K562 treated with DMSO at 1 percent for 4 hours (cell line): ENCODE results near the gene XPOT. TPM values are rescaled to one million over a fixed set of nuclear protein-coding genes. Genes with fewer than 3 reads are reported as not detected.

Experiments used
- total RNA-seq: library from RNA; unstranded; fragments of 300-600 nt; gene quantifications from 2 replicates; pipeline ENCODE4 v1.2.3, GENCODE V29; 2022; ENCODE audit not compliant: insufficient read depth

Gene XPOT
- 106 and 116 TPM in 2 replicates for total RNA-seq

GRCh38 chr12:64403707-64404469 lies at the start of gene XPOT:
XPOT (plus strand) TSS chr12:64404392; CDS start chr12:64410036, 5,644 bp downstream.

GRCh38 chr12:64390275-64390851 lies 13.8 kb upstream of the XPOT start, which contains the start of gene C12orf56:
C12orf56 (minus strand) TSS chr12:64390758; CDS start chr12:64390565, 193 bp downstream.

DNA sequence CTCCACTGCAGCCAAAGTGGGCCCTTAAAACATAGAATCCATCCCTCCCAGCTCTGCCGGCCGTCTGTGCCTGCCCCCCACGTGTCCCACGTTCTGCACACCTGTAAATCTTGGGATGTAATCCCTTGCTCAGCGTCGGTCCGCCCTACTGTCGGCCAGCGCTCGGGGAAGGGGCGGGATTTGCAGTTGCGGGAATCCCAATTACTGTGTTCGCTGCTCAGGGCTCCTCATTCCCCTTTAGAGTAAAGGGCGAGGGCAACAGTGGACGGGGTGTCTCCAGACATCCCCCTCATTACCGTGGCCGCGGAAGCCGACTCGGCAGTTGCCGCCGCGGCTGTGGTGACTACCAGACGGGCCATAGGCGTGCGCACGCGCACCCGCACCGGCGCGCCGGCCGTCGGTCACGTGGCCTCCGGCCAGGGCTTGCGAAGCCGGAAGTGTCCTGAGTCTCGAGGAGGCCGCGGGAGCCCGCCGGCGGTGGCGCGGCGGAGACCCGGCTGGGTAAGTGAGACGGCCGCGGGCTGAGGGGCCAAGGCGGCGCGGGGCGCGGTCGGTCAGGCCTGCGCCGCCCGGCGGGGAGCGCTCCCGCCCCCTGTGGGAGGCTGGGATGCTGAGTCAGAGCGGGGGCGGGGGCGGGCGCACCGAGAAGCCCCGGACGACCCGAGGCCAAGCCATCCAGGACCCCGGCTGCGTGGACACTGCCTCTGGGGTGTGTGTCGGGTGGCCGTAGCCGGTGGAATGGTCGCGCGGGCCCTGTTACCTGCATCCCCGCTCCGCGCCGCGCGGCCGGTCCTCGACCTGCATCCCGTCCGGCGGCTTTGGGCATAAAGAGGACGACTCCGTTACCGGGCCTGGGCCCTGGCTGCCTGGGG lies 47.7 kb downstream of the XPOT start, which contains the start of gene TBK1:
Gene TBK1 (plus strand): TSS at position 434 of the 872 bp plus-strand sequence. CDS start 3,751 bp downstream, outside the sequence.

Other genes starting within 250 kb of the XPOT start
- gene KICS2, start 182.1 kb upstream of the XPOT start, total RNA-seq: 0.65 and 1.0 TPM in 2 replicates
- 2.3 and 3.4 TPM in 2 replicates for gene C12orf56, start 13.6 kb upstream of the XPOT start, total RNA-seq
- gene TBK1, start 47.7 kb downstream of the XPOT start, total RNA-seq: 10.6 and 13.5 TPM in 2 replicates
- 7.7 and 8.7 TPM in 2 replicates for gene RASSF3, start 206.1 kb downstream of the XPOT start, total RNA-seq